GM19240 (cell line): ENCODE results near the gene VCX2.
"Not testable (repeated sequence)": the region's sequence is repeated elsewhere in the genome, so short reads cannot be mapped to it uniquely, and the experiment has no call there.

Experiments
- DNase-seq: peaks from one replicate; pipeline ENCODE4 v3.0.0; 2011; ENCODE audit warnings: low spot score; ENCODE audit not compliant: insufficient read length

The VCX2 gene

DNA sequence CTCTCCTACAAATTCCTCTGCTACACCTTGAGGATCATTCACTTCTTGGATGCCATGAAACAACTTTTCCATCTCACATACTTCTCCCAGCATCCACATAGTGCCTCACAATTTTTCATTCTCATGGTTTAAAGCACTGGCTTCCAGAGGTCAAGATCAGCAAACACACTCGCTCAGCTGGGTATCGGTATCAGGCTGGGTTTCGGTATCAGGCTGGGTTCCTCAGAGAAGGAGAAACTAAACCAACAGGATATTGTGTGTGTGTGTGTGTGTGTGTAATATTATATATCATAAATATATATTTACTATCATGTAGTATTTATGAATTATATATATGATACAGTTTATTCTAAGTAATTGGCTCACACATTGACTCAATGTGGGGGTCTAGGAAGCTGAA, at the start of gene VCX2:
TSS of gene VCX2 (minus strand) at position 99 of the 400 bp plus-strand sequence. CDS start 624 bp downstream, outside the sequence.
- not testable (repeated sequence) for DNase-seq

DNA sequence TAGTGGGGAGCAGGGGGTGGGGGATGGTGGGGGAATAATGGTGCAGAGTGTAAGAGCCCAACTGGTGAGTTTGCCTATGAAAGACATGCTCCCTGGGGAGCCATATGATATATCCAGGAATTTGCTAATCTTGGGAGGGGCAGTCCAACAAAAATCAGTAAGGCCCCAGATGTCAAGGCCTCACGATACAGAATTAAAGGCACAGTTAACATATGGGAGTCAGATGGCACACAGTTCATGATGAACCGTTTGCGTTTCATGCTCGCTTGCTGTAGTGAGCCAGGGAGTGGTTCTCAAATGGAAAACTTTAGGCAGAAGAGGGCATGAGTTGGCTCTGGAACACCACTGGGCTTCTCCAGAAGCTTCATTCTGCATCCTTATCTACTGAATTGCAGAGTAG, 33.9 kb upstream of the VCX2 start:
- DNase-seq, result no peak

DNA sequence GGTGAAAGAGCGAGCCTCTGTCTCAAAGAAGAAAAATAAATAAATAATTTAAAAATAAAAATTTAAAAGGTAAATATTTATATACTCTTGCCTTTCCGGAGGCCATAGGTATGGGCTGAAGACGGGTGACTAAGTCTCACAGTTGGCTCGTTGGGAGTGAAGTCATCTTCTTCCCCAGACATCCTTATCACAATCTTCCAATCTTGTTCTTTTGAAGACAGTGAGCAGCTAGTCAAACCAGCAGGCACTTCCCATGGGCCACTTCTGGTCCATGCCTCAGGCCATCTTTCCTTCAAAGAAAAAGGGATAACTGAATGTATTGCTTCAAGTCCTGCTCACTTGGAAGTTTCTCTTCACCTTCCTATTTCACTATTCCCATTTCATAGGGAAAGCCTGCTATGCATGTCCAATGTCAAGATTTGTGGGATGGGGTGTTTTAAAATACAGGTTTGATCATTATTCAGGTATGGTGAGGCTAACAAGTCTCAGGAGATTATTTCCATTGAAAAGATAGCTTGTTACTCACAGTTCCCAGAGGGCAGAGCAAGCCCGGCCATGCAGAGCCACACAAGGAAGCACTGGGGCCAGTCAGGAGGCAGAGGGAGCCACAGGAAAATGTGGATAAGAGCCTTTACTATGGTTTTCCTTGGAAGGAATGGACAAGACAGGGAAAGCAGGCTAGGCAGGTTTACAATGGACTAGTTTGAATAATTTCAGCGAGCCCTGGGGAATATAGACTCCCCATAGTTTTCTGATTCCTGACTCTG, 33.3 kb upstream of the VCX2 start:
- DNase-seq, result no peak

DNA sequence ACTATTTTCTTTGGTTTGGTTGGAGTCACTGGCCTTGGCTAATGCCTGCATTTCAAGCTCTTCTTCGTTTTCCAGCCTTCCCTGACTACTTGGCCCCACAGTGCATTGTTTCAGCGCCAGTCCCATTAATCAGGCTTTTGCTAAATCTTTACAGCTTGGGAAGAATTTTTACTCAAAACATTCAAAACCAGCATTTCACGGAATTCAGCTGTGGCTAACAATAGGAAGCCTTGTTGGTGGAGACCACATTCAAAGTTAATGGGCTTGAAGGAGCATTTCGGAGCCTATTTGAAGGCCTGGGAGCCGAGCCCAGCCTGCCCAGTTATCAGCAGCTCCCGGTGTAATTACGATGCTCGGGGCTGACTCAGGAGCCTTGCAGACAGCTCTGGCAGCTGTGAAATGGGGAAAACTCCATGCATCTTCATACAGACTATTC, 30.8 kb upstream of the VCX2 start:
- no peak for DNase-seq

DNA sequence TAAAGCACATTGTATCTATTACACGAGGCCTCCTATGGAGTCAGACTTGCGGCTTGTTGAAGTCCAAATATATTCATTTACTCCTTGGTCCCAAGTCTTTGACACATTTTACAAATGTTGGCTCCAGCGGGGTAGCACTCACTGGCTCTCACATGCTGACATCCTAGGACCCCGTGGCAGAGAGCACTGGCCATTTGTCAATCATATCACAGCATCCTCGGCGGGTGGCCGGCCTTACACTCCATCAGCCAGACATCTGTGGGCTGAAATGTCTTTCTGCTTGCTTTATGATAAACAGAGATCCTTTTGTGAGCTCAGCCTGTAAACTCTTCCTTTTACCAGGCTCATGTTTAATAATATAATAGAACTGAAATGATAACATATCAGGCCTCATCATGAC, 25.7 kb upstream of the VCX2 start:
- no peak for DNase-seq

DNA sequence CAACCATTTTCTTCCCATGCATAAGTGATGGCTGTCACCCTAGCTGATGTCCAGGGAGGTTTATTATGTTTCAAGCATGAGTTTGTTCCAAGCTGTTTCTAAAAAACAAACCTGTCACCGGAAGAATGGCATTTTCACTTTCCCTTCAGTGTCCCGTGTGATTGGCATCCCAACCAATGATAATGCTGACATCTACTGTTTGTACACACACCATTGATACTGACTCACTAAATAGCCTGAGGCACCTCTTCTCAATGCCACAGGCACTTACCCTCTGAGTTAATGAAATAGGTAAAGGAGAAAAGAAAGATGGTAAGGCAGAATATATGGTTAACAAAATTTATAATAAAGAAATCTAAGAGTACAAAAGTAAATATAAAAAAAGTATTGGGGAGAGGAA, 23.1 kb upstream of the VCX2 start:
- DNase-seq, result no peak

DNA sequence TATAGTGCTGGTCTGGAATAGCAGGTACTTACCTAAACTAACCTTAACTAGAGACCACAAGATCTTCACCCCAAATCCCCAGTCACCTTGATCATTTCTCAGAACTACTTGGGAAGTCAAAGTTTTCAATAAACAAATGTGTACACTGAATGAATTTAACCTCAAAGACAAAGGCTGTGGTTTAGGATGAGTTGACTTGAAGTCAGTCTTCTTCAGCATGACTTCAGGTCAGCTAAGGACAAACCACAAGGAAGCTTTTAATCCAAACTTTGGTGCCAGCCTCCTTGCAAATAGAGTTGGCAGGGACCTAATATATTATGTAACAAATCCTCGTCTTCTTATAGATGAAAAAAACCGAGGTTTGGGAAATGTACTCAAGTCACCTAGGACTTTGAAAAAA, 21.2 kb upstream of the VCX2 start:
- DNase-seq, result no peak

DNA sequence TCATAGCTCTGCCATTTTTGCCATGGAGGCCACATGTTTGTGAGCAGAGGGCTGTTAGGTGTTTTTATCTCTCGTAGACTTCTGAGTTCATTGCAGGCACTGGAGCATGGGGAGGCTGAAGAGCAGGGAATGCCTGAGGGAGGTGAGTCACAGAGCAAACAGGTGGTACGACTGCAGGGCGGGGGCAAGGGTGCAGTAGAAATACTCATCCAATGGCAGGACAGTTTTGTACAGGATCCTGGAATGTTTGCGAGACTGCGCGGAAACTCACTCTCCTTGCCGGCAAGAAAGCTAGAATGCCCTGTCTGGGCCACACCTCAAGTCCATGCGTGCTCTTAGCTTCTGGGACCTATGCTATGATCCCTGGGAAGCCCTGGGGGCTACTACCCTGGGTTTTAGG, 20.0 kb upstream of the VCX2 start:
- DNase-seq, result no peak

DNA sequence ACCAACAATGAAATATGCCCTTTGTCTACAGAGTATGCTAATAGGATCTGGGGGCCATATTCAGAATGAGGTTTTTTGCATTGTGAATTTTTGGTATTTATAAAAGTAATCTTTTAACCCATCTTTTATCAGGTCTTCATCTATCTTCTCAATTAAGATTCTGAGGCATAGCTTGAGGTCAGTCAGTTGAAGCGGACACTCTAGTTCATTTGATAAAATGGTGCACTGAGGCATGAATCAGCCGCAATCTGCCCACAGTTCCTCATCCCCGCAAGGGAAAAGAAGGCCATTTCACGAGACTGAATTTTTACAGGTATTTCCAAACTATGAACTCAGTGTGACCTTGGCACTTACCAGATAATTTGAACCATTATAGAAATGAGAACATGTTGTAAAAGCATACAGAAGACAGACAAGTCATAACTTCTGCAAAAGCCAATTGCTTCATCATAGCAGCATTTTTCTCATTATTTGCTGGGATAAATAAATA, 19.3 kb upstream of the VCX2 start:
- no peak for DNase-seq

DNA sequence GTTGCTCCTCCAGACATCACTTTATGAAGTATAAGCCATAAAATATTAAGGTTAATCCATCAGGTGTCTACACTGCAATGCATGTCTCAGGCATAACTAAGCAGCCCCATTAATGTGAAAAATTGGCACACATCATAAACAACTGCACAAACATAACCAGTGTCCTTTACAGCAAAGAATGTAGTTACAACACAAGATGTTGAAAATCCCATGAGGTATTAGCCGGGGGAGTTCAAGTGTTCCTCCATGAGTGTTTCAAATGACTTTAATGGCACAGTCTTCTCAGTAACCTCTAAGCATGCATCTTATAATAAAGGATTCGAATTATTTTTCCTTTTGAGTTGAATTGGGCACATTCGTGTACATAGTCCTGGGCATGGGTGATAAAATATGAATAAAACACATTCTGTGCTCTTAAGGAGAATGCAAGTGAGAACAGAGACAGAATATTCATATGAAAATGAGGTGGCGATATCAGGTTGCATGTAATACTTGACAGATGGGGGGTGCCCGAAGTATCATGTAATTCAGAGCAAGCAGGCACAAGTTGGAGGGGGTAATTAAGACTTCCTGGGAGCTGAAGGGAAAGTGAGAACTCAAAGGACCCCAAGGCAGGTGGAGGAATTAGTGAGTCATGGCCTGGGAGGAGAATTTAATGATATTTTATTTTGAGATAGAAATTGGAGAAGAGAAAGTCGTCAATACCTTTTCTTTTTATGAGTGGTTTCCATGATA, 18.2 kb upstream of the VCX2 start:
- DNase-seq, result no peak

DNA sequence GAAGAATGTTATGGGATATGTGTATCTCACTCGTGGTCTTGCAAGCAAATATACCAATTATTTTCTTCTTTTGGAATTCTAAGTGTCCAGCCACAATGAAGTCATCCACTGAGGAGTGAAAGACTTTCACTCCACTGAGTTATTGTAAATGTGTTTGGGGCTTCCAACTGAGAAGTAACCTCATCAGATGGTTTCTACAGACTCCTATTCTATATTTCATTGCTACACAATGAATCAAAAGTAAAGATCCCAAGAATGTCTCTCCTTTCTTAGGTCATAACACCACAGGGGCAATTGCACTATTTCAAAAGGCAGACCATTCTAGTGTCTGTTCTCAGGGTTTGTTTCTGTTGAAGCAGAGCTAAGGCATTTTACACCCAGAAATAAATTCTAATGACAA, 12.3 kb upstream of the VCX2 start:
- no peak for DNase-seq

DNA sequence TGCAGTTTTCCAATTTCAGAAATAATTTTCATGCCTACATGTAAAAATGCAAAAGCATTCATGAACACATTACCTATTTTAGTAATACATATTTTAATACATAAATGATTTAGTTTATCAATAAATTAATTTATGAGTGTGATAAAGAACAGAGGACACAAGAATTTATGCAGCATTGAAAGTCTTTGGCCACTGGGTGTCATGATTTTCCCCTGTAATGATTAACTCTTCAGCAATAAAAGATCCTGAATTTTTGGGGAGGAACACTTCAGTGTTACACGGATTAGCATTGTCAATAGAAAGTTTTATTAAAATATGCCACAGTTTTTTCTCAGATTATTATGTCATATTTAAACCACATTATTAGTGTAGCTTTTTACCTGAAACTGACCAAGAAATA, 8.6 kb upstream of the VCX2 start:
- no peak for DNase-seq

DNA sequence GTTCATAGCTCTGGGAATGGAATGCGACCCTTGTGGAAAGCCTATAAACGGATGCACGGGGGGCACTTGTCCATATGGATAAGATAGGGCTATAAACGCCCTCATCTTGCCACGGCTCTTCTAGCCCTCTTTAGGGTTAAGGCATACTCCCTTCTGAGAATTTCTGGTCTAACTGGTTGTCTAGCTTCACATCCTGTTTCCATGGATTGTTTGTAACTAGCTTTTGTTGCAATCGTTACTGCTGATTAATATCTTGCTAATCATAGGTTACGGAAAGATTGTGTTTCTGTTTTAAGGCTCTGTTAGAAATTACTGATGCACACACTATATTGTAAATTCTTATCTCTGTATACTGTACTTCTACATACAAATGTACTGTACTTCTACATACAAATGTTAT, 17.1 kb downstream of the VCX2 start:
- not testable (repeated sequence) for DNase-seq

DNA sequence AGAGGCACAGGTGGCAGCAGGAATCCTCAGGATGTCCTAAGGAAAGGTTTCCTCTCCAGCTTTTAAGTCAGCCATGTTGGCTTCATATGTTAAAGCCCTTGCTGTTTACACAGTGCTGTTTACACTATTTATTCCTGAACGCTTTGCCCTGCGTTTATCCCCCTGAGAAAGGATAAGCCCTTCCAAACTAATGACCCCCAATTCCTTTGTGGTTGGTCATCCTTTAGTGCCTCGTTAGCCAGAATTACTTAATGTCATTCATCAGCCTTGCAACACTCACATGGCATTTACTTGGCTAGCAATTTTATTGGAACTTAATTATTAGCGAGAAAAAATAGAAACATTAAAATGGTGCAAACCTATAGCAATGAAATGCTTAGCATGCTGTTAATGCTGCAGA, 23.8 kb downstream of the VCX2 start:
- DNase-seq, result no peak

DNA sequence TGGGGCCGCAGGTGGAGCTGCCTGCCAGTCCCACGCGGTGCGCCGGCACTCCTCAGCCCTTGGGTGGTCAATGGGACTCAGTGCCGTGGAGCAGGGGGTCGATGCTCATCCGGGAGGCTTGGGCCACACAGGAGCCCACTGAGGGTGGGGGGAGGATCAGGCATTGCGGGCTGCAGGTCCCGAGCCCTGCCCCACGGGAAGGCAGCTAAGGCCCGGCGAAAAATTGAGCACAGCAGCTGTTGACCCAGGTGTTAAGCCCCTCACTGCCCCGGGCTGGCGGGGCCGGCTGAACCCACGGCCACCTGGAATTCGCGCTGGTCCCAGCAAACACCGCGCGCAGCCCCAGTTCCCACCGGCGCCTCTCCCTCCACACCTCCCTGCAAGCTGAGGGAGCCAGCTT, 26.1 kb downstream of the VCX2 start:
- DNase-seq, result no peak

DNA sequence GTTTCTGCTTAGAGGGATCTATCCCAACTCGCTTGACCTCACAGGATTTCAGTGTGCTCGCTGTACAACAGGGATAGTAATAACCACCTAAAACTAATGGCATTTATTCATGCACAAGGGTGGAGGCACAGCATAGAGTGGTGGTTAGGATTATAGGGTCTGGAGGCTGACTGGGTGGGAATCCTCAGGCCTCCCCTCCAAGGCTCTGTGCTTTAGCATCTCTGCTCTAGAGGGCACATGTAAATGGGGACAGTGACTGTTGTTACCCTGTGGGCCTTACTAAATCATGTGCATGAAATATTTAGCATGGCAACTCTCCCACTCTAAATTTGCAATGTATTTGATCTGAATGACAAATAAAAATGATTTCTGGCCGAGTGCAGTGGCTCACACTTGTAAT, 29.2 kb downstream of the VCX2 start:
- no peak for DNase-seq

DNA sequence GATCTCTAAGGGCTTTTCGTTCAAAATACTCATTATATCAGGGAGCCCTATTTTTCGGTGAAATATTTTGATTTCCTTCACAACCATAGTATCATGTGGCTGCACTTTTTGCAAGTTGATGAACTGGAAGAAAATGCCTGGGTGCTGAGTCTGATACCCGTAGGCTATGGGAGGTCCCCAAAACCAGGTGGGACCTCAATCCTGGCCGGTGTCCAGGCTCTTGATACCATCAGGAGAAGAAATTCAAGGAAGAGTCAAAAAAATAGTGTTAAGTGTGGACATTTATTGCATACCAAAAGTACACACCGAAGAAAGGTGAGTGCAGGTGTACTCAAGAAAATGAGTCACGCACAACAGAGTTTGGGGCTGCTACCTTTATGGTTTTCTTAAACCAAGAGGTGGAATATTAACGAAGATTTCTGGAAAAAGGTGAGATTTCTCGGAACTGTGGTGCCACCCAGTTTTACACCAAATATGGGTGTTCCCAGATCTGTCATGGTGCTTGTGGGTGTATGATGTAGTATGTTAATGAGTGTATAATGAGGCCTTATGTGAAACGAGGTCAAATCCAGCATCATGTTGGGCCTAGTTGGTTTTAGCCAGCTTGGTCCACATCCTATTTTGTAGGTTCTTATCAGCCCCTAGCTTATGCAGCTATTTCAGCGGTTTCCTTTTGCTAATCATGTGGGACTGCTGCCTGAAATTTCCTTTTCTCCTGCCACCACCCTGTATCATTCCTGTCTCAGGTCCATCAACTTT, 29.9 kb downstream of the VCX2 start:
- DNase-seq, result no peak

DNA sequence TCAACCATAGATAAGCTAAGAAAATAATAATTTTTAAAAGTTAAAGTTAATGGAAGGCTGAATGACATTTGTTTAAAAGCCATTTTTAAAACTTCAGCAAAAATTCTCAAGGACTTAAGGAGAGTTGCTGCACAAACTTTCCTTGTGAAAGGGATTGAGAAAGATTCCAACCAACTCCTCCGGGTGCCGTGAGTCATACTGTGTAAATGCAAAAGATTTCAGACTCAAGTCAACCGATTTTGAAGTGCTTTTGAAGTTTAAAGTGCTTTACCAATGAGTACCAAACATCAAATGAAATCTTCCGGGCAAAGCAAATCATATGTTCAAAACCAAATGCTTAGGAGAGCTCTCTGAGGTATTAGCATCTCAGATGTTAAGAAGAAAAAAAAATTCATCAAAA, 31.4 kb downstream of the VCX2 start:
- DNase-seq, result no peak

DNA sequence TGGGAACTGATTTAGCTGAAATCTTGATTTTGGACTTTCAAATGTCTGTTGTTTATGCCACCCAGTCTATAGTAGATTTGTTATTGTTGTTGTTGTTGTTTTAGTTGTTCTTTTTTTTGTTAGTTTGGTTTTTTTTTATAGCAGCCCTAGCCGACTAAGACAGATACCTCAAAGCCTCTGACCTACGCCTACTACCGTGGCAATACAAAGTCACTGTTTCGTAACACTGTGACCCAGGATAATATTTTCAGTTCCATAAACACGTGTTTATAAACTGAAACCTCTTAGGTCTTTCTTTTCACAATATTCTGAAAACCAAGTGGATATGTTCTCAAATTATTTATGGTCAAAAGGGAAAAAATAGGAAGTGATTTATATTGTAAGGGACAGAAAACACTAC, 32.8 kb downstream of the VCX2 start:
- DNase-seq, result no peak

DNA sequence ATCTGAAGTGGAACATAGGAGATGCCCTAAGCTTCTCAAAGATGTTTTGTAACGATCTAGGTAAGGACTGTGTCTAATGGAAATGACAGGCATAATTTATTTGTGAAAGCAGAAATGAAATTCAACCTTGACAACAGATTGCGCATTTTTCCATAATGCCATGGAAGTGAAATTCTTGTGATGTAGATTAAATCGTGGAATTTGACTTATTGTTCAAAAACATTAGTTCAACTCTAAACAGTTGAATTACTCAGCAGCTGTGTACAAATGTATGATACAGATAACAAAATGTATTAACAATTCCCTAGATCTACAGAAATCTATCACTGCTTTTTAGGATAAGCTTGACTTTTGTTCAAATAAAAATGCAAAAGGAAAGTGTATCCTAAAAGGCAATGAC, 44.4 kb downstream of the VCX2 start:
- DNase-seq, result no peak

DNA sequence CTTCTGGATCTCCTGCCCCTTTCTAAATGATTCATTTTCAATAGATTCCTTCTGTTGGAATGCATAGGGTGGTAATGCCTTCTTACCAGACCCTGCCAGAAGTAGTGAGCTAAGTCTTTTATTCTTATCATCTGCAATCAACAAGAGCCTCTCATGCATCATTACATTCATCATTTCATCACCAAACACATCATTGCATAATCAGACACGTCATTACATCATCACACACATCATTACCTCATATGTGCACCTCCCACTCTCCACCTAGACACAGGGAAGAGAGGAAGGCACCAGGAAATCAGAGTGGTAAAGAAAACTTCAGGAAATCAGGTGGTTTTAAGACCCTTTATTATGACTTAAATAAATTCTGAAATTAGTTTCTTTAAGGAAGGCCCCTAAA, 45.0 kb downstream of the VCX2 start:
- no peak for DNase-seq

DNA sequence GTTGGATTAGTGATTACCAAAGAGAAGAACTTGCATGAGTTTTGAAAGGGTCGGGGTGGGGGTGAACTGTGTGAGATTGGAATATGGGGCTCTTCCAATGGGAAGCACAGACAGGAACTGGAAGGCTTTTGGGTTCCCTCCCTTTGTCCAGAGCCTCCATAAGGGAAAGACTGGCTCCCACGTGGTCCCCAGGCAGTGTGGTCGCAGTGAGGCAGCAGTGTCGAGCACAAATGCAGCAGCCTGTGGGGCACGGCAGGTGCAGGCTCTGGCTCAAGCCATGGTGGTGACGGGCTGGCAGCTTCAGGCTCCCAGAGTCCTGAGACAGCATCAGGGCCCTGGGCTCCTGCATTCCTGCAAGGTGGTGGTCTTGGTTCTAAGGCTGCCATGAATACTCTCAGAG, 45.5 kb downstream of the VCX2 start:
- no peak for DNase-seq
